Caco-2 (cell line): ENCODE measurements around the gene PARD3B. TPM values are rescaled to one million over a fixed set of nuclear protein-coding genes. Genes with fewer than 3 reads are reported as not detected.

Experiments
- BruUV-seq: library from RNA; stranded (reverse); fragments of 400-500 nt; replicated peaks from 2 replicates; lab custom pipeline; 2021; lab: Mats Ljungman, UMichigan
- CTCF ChIA-PET: fragments of 300-600 bp; sonication (Branson Sonifier 250); formaldehyde crosslinking; loops from one replicate; lab custom pipeline; 2022; ENCODE audit warnings: antibody characterized with exemption; lab: Charles Lee
- POLR2A ChIA-PET: fragments of 300-600 bp; sonication (Branson Sonifier 250); formaldehyde crosslinking; loops from one replicate; lab custom pipeline; 2022; ENCODE audit warnings: antibody characterized with exemption; lab: Charles Lee
- DNase-seq, 2 experiments: peaks; one replicate each; pipeline versions ENCODE4 v3.0.0 to v3.0.0-alpha.2; 2020 to 2022
- H3K27me3 ChIP-seq: replicated peaks from 2 replicates; pipeline ENCODE4 v1.6.0; 2011; ENCODE audit warnings: low read length; ENCODE audit not compliant: control insufficient read depth, insufficient read depth
- H3K36me3 ChIP-seq: 2 replicates; pipeline ENCODE4 v1.5.1; 2011; ENCODE audit warnings: low read length; ENCODE audit not compliant: control insufficient read depth, insufficient read depth
- H3K4me1 ChIP-seq: fragments of 250-450 bp; sonication (Bioruptor Pico); 2 replicates; pipeline ENCODE4 v1.5.1; 2020; ENCODE audit warnings: mild to moderate bottlenecking
- H3K4me3 ChIP-seq: 2 replicates; pipeline ENCODE4 v1.5.1; 2011; ENCODE audit warnings: low read depth, mild to moderate bottlenecking, control low read depth, low read length
- H3K9me3 ChIP-seq: fragments of 250-450 bp; sonication (Bioruptor Pico); 2 replicates; pipeline ENCODE4 v1.5.1; 2020; ENCODE audit warnings: mild to moderate bottlenecking, moderate library complexity
- H3K27ac Mint-ChIP-seq: one replicate; pipeline ENCODE4 v1.8.0; 2022; ENCODE audit warnings: mixed read lengths; ENCODE audit not compliant: unreplicated experiment
- H3K27me3 Mint-ChIP-seq: one replicate; pipeline ENCODE4 v1.8.0; 2022; ENCODE audit warnings: mixed read lengths; ENCODE audit not compliant: insufficient read depth, unreplicated experiment
- H3K36me3 Mint-ChIP-seq: one replicate; pipeline ENCODE4 v1.8.0; 2022; ENCODE audit warnings: mild to moderate bottlenecking, mixed read lengths; ENCODE audit not compliant: insufficient read depth, unreplicated experiment
- H3K4me1 Mint-ChIP-seq: one replicate; pipeline ENCODE4 v1.8.0; 2022; ENCODE audit warnings: low read depth, mixed read lengths; ENCODE audit not compliant: unreplicated experiment
- H3K4me3 Mint-ChIP-seq: one replicate; pipeline ENCODE4 v1.8.0; 2022; ENCODE audit warnings: mild to moderate bottlenecking, moderate library complexity, mixed read lengths; ENCODE audit not compliant: unreplicated experiment
- H3K9me3 Mint-ChIP-seq: one replicate; pipeline ENCODE4 v1.8.0; 2022; ENCODE audit warnings: mixed read lengths; ENCODE audit not compliant: unreplicated experiment
- CTCF ChIP-seq, 2 experiments: fragments of 200-600 bp in 1 of 2; IDR thresholded peaks; 1 replicate in 1 of 2; 2 replicates in 1 of 2; pipeline versions ENCODE4 v1.5.1 to v1.8.0; 2011 to 2022; ENCODE audit warnings: antibody characterized with exemption in 1 of 2, control low read depth in 1 of 2, inconsistent platforms in 1 of 2, low read depth in 1 of 2, low read length in 1 of 2, mild to moderate bottlenecking in 1 of 2, moderate library complexity in 1 of 2; ENCODE audit not compliant: insufficient read depth in 1 of 2, severe bottlenecking in 1 of 2, unreplicated experiment in 1 of 2
- intact Hi-C: fragments of 100-400 bp; cut with micrococcal nuclease; formaldehyde crosslinking; loops from one replicate; pipeline ENCODE4 v1.10.0; 2022; ENCODE audit not compliant: unreplicated experiment
- total RNA-seq: library from RNA; stranded (reverse); gene quantifications from 2 replicates; pipeline ENCODE4 v1.2.3, GENCODE V29; 2022

The PARD3B gene
- total RNA-seq, 1 experiment from 2014 or later, result 68.9 TPM

- Mint-ChIP-seq H3K4me1 (peaks cover 20% of the 10 kb centered on the region), H3K4me3 (no peak overlapping the region), H3K36me3 (no peaks in the 10 kb centered on the region), H3K27ac (no peak overlapping the region), H3K27me3 (no peaks in the 10 kb centered on the region), H3K9me3 (no peaks in the 10 kb centered on the region)
- ChIA-PET CTCF (no interaction called here), POLR2A (no interaction called here)
- H3K4me1 ChIP-seq, result peaks cover 5% of the 10 kb centered on the region; the same call in 1 of the 2 replicates
- no peaks in the 10 kb centered on the region for H3K27me3 ChIP-seq
- H3K4me3 ChIP-seq, result no peak overlapping the region
- no peaks in the 10 kb centered on the region for H3K9me3 ChIP-seq
- H3K36me3 ChIP-seq, result no peaks in the 10 kb centered on the region
- intact Hi-C loops, result no loop called here
- no peak for DNase-seq
- TF ChIP-seq CTCF (IDR thresholded peaks at IDR 0.05; ENCODE audit: insufficient read depth in 1 of 2, low read depth in 1 of 2, low read length in 1 of 2, severe bottlenecking in 1 of 2, unreplicated experiment in 1 of 2), result no peak
- BruUV-seq, result no TSS peak
These were observed 907.9 kb downstream of the PARD3B start for GRCh38 chr2:205453202-205453601.

GRCh38 chr2:205456682-205457081, 911.4 kb downstream of the PARD3B start:
- H3K9me3 Mint-ChIP-seq, result no peaks in the 10 kb centered on the region
- no peak for DNase-seq
- Histone ChIP-seq H3K9me3 (no peaks in the 10 kb centered on the region), H3K27me3 (no peaks in the 10 kb centered on the region), H3K36me3 (no peaks in the 10 kb centered on the region), H3K4me3 (no peak overlapping the region), H3K4me1 (peaks cover 5% of the 10 kb centered on the region; the same call in 1 of the 2 replicates)
- peaks cover 22% of the 10 kb centered on the region for H3K4me1 Mint-ChIP-seq
- BruUV-seq, result no TSS peak
- no peak for TF ChIP-seq CTCF (IDR thresholded peaks at IDR 0.05; ENCODE audit: insufficient read depth in 1 of 2, low read depth in 1 of 2, low read length in 1 of 2, severe bottlenecking in 1 of 2, unreplicated experiment in 1 of 2)
- ChIA-PET CTCF (no interaction called here), POLR2A (no interaction called here)
- H3K36me3 Mint-ChIP-seq, result peaks cover 1% of the 10 kb centered on the region
- no peaks in the 10 kb centered on the region for H3K27me3 Mint-ChIP-seq
- no peak overlapping the region for H3K27ac Mint-ChIP-seq
- no peak overlapping the region for H3K4me3 Mint-ChIP-seq
- intact Hi-C loops, result no loop called here

GRCh38 chr2:205460217-205460616, 914.9 kb downstream of the PARD3B start:
- peaks cover 5% of the 10 kb centered on the region for H3K36me3 Mint-ChIP-seq
- peaks cover 6% of the 10 kb centered on the region for H3K4me1 Mint-ChIP-seq
- intact Hi-C loops, result no loop called here
- no peak overlapping the region for H3K4me3 Mint-ChIP-seq
- Histone ChIP-seq H3K9me3 (no peaks in the 10 kb centered on the region), H3K27me3 (no peaks in the 10 kb centered on the region), H3K4me3 (no peak overlapping the region), H3K4me1 (no peaks in the 10 kb centered on the region), H3K36me3 (no peaks in the 10 kb centered on the region)
- no peaks in the 10 kb centered on the region for H3K27me3 Mint-ChIP-seq
- H3K9me3 Mint-ChIP-seq, result no peaks in the 10 kb centered on the region
- DNase-seq, result no peak
- TF ChIP-seq CTCF (IDR thresholded peaks at IDR 0.05; ENCODE audit: insufficient read depth in 1 of 2, low read depth in 1 of 2, low read length in 1 of 2, severe bottlenecking in 1 of 2, unreplicated experiment in 1 of 2), result no peak
- POLR2A ChIA-PET, result no interaction called here
- CTCF ChIA-PET, result interaction anchor here (0.6 kb wide), 1 partner anchor 65 kb away, joined by 3 read pairs; no protein-coding TSS in a partner anchor
- no peak overlapping the region for H3K27ac Mint-ChIP-seq
- BruUV-seq, result no TSS peak
